Cardiac fibroblast (primary cell): ENCODE measurements around the gene HHAT.
A peak's percentile ranks its signal among the peaks of the same experiment; 100 is the strongest.
"Not testable (repeated sequence)": the region's sequence is repeated elsewhere in the genome, so short reads cannot be mapped to it uniquely, and the experiment has no call there.

Experiments used
- DNase-seq, 2 donors: peaks; one replicate each; pipeline versions ENCODE4 v3.0.0 to v3.0.0-alpha.2; 2010; ENCODE audit warnings: low read depth in 2 of 2
- H3K4me3 ChIP-seq, 2 donors: replicated peaks in 1 of 2; 1 replicate in 1 of 2; 2 replicates in 1 of 2; pipeline ENCODE4 v1.5.1; 2011; ENCODE audit warnings: low read depth in 2 of 2, low read length in 2 of 2, mild to moderate bottlenecking in 2 of 2, moderate library complexity in 1 of 2
- CTCF ChIP-seq: IDR thresholded peaks from one replicate; pipeline ENCODE4 v1.5.1; 2011; ENCODE audit warnings: low read depth, mild to moderate bottlenecking, low read length, inconsistent platforms

HHAT gene

GRCh38 chr1:210652329-210652954 lies 323.7 kb downstream of the HHAT start:
- no peak for TF ChIP-seq CTCF
- no peak for DNase-seq
- H3K4me3 ChIP-seq = no peak overlapping the region

- no peak overlapping the region for H3K4me3 ChIP-seq
- DNase-seq = peak; percentile 1 to 3
- no peak for TF ChIP-seq CTCF
Measured at GRCh38 chr1:210653771-210654170, 325.1 kb downstream of the HHAT start.

GRCh38 chr1:210654176-210654981 lies 325.7 kb downstream of the HHAT start:
- no peak overlapping the region for H3K4me3 ChIP-seq
- no peak for TF ChIP-seq CTCF
- no peak for DNase-seq

- TF ChIP-seq CTCF = no peak
- DNase-seq = no peak
- H3K4me3 ChIP-seq = no peak overlapping the region
Measured at GRCh38 chr1:210655511-210655910, 326.8 kb downstream of the HHAT start.

- H3K4me3 ChIP-seq = no peak overlapping the region
- DNase-seq = no peak
- no peak for TF ChIP-seq CTCF
Measured at GRCh38 chr1:210657806-210658205, 329.1 kb downstream of the HHAT start.

- not testable (repeated sequence) for DNase-seq, H3K4me3 ChIP-seq
Measured at GRCh38 chr1:210661520-210661919, 332.8 kb downstream of the HHAT start.

GRCh38 chr1:210662291-210663050 lies 333.8 kb downstream of the HHAT start:
- no peak for DNase-seq
- no peak for TF ChIP-seq CTCF
- H3K4me3 ChIP-seq = no peak overlapping the region
